CD14-positive monocyte (primary cell): Measurements from ENCODE around the gene CDKN1C. TPM values are rescaled to one million over a fixed set of nuclear protein-coding genes. Genes with fewer than 3 reads are reported as not detected.

Source experiments
- DNase-seq, 3 donors: peaks; one replicate each; pipeline ENCODE4 v3.0.0-alpha.2; 2011 to 2022
- H2AFZ ChIP-seq: 2 replicates; pipeline ENCODE4 v1.6.0; 2012; ENCODE audit warnings: mild to moderate bottlenecking, low read depth, low read length, inconsistent platforms; ENCODE audit not compliant: insufficient read depth, poor library complexity, severe bottlenecking
- H3K27ac ChIP-seq, 2 donors: 1 replicate in 1 of 2; 2 replicates in 1 of 2; pipeline ENCODE4 v1.5.1; 2012 to 2013; ENCODE audit warnings: low read length in 2 of 2, control low read depth in 1 of 2, inconsistent platforms in 1 of 2, low read depth in 1 of 2, mild to moderate bottlenecking in 1 of 2
- H3K27me3 ChIP-seq, 2 donors: one replicate each; pipeline versions ENCODE4 v1.6.0 to v1.6.1; 2011 to 2013; ENCODE audit warnings: low read length in 2 of 2; ENCODE audit not compliant: control insufficient read depth in 2 of 2, insufficient read depth in 2 of 2
- H3K36me3 ChIP-seq, 2 donors: replicated peaks in 1 of 2; 1 replicate in 1 of 2; 2 replicates in 1 of 2; pipeline versions ENCODE4 v1.5.1 to v1.6.1; 2012 to 2013; ENCODE audit warnings: low read length in 2 of 2, control low read depth in 1 of 2, inconsistent platforms in 1 of 2, mild to moderate bottlenecking in 1 of 2; ENCODE audit not compliant: insufficient read depth in 2 of 2, control insufficient read depth in 1 of 2
- H3K4me1 ChIP-seq, 2 donors: 1 replicate in 1 of 2; 2 replicates in 1 of 2; pipeline versions ENCODE4 v1.5.1 to v1.6.1; 2012 to 2013; ENCODE audit warnings: low read length in 2 of 2, control low read depth in 1 of 2, inconsistent platforms in 1 of 2, mild to moderate bottlenecking in 1 of 2, moderate library complexity in 1 of 2; ENCODE audit not compliant: insufficient read depth in 2 of 2, control insufficient read depth in 1 of 2
- H3K4me2 ChIP-seq: replicated peaks from 2 replicates; pipeline ENCODE3; 2012; ENCODE audit warnings: low read length, moderate library complexity, mild to moderate bottlenecking; ENCODE audit not compliant: poor library complexity, severe bottlenecking; ENCODE audit errors: extremely low read depth
- H3K4me3 ChIP-seq, 3 experiments: fragments of 200-600 bp in 1 of 3; sonication (generic) in 1 of 3; replicated peaks in 1 of 3; 1 replicate in 2 of 3; 2 replicates in 1 of 3; pipeline ENCODE4 v1.5.1; 2011 to 2013; ENCODE audit warnings: low read length in 3 of 3, mild to moderate bottlenecking in 3 of 3, control low read depth in 2 of 3, low read depth in 2 of 3, inconsistent platforms in 1 of 3, moderate library complexity in 1 of 3
- H3K79me2 ChIP-seq: 2 replicates; pipeline ENCODE4 v1.6.0; 2012; ENCODE audit warnings: mild to moderate bottlenecking, control low read depth, inconsistent platforms, low read length, moderate library complexity; ENCODE audit not compliant: insufficient read depth
- H3K9ac ChIP-seq: 2 replicates; pipeline ENCODE4 v1.6.0; 2017; ENCODE audit warnings: low read length, mild to moderate bottlenecking; ENCODE audit not compliant: insufficient read depth, poor library complexity, severe bottlenecking
- H3K9me3 ChIP-seq, 2 donors: replicated peaks in 1 of 2; 1 replicate in 1 of 2; 2 replicates in 1 of 2; pipeline versions ENCODE4 v1.5.1 to v1.6.1; 2012 to 2013; ENCODE audit warnings: low read length in 2 of 2, control low read depth in 1 of 2; ENCODE audit not compliant: control insufficient read depth in 1 of 2, insufficient read depth in 1 of 2
- H4K20me1 ChIP-seq: 2 replicates; pipeline ENCODE4 v1.6.0; 2012; ENCODE audit warnings: mild to moderate bottlenecking, low read length, control low read depth, moderate library complexity; ENCODE audit not compliant: insufficient read depth
- H3K27ac Mint-ChIP-seq, 7 donors: one replicate each; pipeline ENCODE4 v1.8.0; 2020; ENCODE audit warnings: mild to moderate bottlenecking in 7 of 7, mixed read lengths in 7 of 7, moderate library complexity in 6 of 7, inconsistent platforms in 2 of 7
- H3K27me3 Mint-ChIP-seq, 3 donors: one replicate each; pipeline ENCODE4 v1.8.0; 2021 to 2022; ENCODE audit warnings: low read depth in 3 of 3, mild to moderate bottlenecking in 3 of 3, mixed read lengths in 3 of 3, moderate library complexity in 3 of 3, inconsistent platforms in 1 of 3
- H3K36me3 Mint-ChIP-seq, 2 donors: one replicate each; pipeline ENCODE4 v1.8.0; 2020; ENCODE audit warnings: mixed read lengths in 2 of 2, inconsistent platforms in 1 of 2, mild to moderate bottlenecking in 1 of 2
- H3K4me1 Mint-ChIP-seq: one replicate; pipeline ENCODE4 v1.8.0; 2020; ENCODE audit warnings: mild to moderate bottlenecking, mixed read lengths
- H3K4me3 Mint-ChIP-seq, 2 donors: one replicate each; pipeline ENCODE4 v1.8.0; 2020; ENCODE audit warnings: mild to moderate bottlenecking in 2 of 2, mixed read lengths in 2 of 2, moderate library complexity in 1 of 2
- H3K9me3 Mint-ChIP-seq, 7 donors: one replicate each; pipeline ENCODE4 v1.8.0; 2020 to 2022; ENCODE audit warnings: mixed read lengths in 7 of 7, mild to moderate bottlenecking in 6 of 7, moderate library complexity in 6 of 7, inconsistent platforms in 2 of 7
- CTCF ChIP-seq: fragments of 200-600 bp; IDR thresholded peaks from one replicate; pipeline ENCODE4 v1.8.0; 2022; ENCODE audit warnings: antibody characterized with exemption, mild to moderate bottlenecking
- WGBS: methylation state at CpG from one replicate; pipeline ENCODE4 v1.1.5; 2013; ENCODE audit warnings: missing lambda C conversion rate; ENCODE audit not compliant: insufficient coverage; 5-methylcytosine and 5-hydroxymethylcytosine counted together
- intact Hi-C, 2 donors: fragments of 100-400 bp; cut with micrococcal nuclease; formaldehyde crosslinking; loops; one replicate each; pipeline versions ENCODE4 v1.15.0 to v1.15.1; 2023
- polyA plus RNA-seq, 3 donors: library from polyadenylated mRNA; depleted of rRNA in 1 of 3; unstranded in 2 of 3; stranded (reverse) in 1 of 3; fragments of 300-500 nt in 2 of 3; fragments of >200 nt in 1 of 3; fragmentation: Illumina TruSeq in 2 of 3; gene quantifications; 1 replicate in 2 of 3; 2 replicates in 1 of 3; pipeline ENCODE4 v1.2.3, GENCODE V29; 2012 to 2021

CDKN1C gene
- polyA plus RNA-seq, 3 donors: 3.2 to 36.4 (median 4.7) TPM

- H3K4me3 ChIP-seq: no peak overlapping the region
- no peak for DNase-seq
- H3K4me1 ChIP-seq: peaks cover 28 to 41% of the 10 kb centered on the region in 2 donors
- no peak overlapping the region for H3K4me2 ChIP-seq
- H3K9me3 Mint-ChIP-seq: peaks cover 0 to 14% (median 7%) of the 10 kb centered on the region in 7 donors
- WGBS: 98% methylated on average over 6 of the region's 11 CpGs
- H3K4me3 Mint-ChIP-seq: peak overlapping the region; percentile 37 to 49
- peaks cover 2 to 14% of the 10 kb centered on the region in 2 donors for H3K9me3 ChIP-seq
- intact Hi-C loops: no loop called here
- H3K27me3 Mint-ChIP-seq: peaks cover 33 to 60% (median 39%) of the 10 kb centered on the region in 3 donors
- peaks cover 17% of the 10 kb centered on the region for H4K20me1 ChIP-seq
- no peak for TF ChIP-seq CTCF
- no peak overlapping the region for H2AFZ ChIP-seq
- H3K9ac ChIP-seq: no peak overlapping the region
- H3K36me3 ChIP-seq: no peaks in the 10 kb centered on the region
- no peak overlapping the region for H3K27ac ChIP-seq
- H3K27ac Mint-ChIP-seq: peak overlapping the region in 2 of 7 donors; percentile 54 to 78
- no peaks in the 10 kb centered on the region for H3K79me2 ChIP-seq
- H3K4me1 Mint-ChIP-seq: peaks cover 22% of the 10 kb centered on the region
- H3K36me3 Mint-ChIP-seq: peaks cover 4 to 12% of the 10 kb centered on the region in 2 donors
- H3K27me3 ChIP-seq: peaks cover 8 to 29% of the 10 kb centered on the region in 2 donors
Observed at GRCh38 chr11:2926611-2927051, 41.1 kb upstream of the CDKN1C start.

DNA sequence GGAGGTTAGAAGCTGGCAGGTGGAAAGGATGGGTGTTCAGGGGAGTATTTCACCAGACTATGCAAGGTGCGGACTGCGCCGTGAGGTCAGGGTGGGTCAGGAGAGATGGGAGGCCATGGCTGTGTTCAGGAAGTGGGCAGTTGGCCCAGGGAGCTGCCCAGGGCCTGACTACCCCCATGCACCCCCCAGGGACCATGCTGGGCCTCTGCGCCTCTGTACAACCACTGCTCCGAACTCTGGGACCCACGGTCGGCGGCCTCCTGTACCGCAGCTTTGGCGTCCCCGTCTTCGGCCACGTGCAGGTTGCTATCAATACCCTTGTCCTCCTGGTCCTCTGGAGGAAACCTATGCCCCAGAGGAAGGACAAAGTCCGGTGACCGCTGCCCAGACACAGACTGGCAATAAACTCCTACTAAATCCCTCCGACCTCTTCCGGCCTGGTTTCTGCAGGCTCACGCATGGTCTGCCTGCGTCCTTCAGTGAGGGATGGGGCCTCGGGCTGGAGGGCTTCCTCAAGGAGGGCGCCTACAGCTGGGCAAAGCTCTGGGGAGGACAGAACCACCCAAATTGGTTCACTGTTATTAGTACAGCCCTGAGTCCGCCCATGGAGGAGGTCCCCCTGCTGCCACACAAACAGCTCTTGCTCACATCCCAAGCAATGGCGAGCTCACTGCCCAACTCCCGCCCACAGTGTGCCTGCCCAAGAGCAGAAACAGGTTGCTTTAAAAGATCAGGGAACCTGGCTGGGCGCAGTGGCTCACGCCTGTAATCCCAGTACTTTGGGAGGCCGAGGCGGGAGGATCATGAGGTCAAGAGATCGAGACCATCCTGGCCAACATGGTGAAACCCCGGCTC lies 39.5 kb upstream of the CDKN1C start:
- no peak for TF ChIP-seq CTCF
- Mint-ChIP-seq H3K4me1 (peaks cover 16% of the 10 kb centered on the region), H3K36me3 (peaks cover 4 to 12% of the 10 kb centered on the region in 2 donors), H3K27me3 (peaks cover 35 to 50% (median 36%) of the 10 kb centered on the region in 3 donors), H3K9me3 (peaks cover 0 to 14% (median 7%) of the 10 kb centered on the region in 7 donors), H3K27ac (peak overlapping the region in 2 of 7 donors; percentile 8 to 69), H3K4me3 (no peak overlapping the region)
- no peak overlapping the region for H3K4me2 ChIP-seq
- no peaks in the 10 kb centered on the region for H3K36me3 ChIP-seq
- no peak overlapping the region for H3K27ac ChIP-seq
- peaks cover 20 to 25% of the 10 kb centered on the region in 2 donors for H3K4me1 ChIP-seq
- DNase-seq: no peak
- no peak overlapping the region for H2AFZ ChIP-seq
- H3K27me3 ChIP-seq: peaks cover 8 to 29% of the 10 kb centered on the region in 2 donors
- WGBS: 97% methylated on average over 19 of the region's 30 CpGs
- no peak overlapping the region for H3K4me3 ChIP-seq
- H3K9me3 ChIP-seq: peaks cover 2 to 14% of the 10 kb centered on the region in 2 donors
- H3K79me2 ChIP-seq: no peaks in the 10 kb centered on the region
- no peak overlapping the region for H3K9ac ChIP-seq
- intact Hi-C loops: no loop called here
- H4K20me1 ChIP-seq: peaks cover 17% of the 10 kb centered on the region
